GM18951 (cell line): ENCODE measurements around the gene CSNK1E.

Source experiments
- POLR2A ChIP-seq: IDR thresholded peaks from 4 replicates; pipeline ENCODE4 v1.6.1; 2011; ENCODE audit warnings: mild to moderate bottlenecking; ENCODE audit not compliant: insufficient read length, insufficient read depth; ENCODE audit errors: extremely low read depth
- in situ Hi-C: fragments of 300-500 bp; cut with MboI; formaldehyde crosslinking; loops from one replicate; pipeline ENCODE4 v1.12.0; 2022; ENCODE audit warnings: low sequenced_read_pairs, mixed read lengths, inconsistent platforms; ENCODE audit not compliant: unreplicated experiment

The CSNK1E gene

GRCh38 chr22:38318792-38319773, 1.9 kb upstream of the CSNK1E start:
- no peak for TF ChIP-seq POLR2A
- in situ Hi-C loops, result no loop called here

DNA sequence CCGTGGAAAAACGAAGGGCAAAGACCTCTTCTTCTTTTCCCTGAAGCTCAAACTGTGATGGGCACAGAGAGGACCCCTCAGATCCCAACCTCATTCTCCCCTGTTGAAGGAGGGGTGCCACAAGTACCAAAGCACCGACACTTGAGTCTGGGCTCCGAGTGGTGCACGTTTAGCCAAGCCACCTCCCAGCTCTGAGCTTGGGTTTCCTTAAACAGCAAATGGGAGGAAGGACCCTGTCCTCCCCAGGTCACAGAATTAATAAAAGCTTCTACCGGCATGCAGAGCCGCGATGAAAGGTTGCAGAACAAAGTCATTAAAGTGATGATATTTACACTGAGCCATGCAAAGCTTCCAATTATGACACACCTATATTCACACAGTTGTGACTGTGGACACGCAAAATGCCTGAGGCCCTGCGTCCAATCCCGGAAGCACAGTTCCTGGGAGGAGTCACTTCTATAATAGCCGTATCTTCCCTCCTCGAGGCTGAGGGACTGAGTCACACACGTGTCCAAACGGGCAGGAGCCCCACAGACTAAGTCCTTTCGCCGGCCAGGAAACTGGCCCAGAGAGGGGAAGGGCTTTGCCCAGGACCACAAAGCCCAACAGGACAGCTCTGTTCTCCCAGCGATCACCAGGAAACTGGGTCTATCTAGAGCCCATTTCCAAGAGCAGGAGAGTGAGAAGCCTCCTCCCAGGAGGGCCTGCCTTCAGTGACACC, 922 bp upstream of the CSNK1E start:
- in situ Hi-C loops, result no loop called here
- no peak for TF ChIP-seq POLR2A

- in situ Hi-C loops, result no loop called here
- TF ChIP-seq POLR2A, result no peak
Observed at GRCh38 chr22:38316364-38317121, 690 bp downstream of the CSNK1E start.

GRCh38 chr22:38315823-38316363, 1.3 kb downstream of the CSNK1E start:
- in situ Hi-C loops, result no loop called here
- TF ChIP-seq POLR2A, result no peak

GRCh38 chr22:38314933-38315822, 2.1 kb downstream of the CSNK1E start:
- TF ChIP-seq POLR2A, result no peak
- in situ Hi-C loops, result no loop called here

DNA sequence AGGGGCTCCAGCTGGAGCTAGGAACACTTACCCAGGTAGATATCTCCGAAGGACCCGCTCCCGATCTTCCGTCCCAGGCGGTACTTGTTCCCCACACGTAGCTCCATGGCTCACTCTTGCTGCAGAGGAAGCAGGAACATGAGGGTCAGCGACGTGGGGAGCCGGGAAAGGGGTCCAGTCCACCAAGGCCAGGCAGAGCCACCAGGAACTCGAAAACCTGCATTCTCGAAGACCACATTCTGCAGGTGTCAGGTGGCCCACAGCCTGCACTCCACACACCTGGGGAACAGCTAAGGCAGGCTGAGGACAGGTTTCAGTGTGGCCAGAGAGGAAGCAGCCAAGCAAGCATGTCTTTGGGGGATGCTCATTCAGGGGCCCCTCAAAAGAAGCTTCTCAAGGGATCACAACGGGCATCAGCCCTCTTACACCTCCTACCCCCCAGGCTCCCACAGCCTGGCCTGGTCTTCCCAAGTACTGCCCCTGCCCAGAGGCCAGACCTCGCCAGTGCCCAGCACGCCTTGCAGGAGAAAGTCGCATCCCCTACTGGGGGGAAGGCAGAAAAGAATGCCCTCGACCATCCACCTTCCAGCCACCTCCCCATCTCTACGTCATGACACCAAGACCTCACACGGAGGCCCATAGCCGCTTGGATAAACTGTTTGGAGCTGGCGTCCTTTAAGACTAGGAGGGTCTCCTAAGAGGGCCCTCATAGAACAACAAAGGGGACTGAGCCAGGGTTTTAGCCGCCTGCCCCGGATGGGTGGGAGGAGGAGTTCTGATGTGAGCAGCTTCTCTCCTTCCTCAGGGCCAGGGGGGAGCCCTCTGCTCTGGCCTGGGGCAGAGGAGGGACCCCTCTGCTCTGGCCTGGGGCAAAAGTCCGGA, 2.9 kb downstream of the CSNK1E start:
- in situ Hi-C loops, result no loop called here
- no peak for TF ChIP-seq POLR2A

DNA sequence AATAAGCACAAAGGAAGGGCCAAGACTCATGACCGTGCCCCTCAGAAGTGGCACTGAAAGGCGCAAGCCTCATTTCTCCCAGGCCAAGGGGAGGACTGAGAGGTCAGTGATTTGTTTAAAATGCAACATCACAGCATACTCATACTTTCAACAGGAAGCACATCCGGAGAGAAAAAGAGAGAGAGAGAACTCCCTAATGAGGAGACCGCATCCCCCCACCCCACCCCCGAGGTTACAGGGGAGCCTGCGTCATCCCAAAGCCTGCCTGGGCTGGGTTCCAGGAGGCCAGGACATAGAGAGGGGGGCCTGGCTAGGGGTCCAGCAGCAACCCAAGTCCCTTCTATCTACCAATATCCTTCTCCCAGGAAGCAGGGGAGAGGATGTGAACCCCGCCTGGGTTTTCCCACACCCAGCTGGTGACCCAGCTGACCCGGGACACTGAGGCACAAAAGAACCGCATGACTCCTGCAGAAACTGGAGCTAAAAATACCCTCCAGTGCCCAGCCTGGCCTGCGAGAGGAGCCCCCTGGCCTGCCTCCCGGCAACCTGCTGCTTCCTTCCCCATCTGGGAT, 3.8 kb downstream of the CSNK1E start:
- in situ Hi-C loops, result no loop called here
- TF ChIP-seq POLR2A, result no peak

GRCh38 chr22:38312261-38312800, 4.9 kb downstream of the CSNK1E start:
- TF ChIP-seq POLR2A, result no peak
- in situ Hi-C loops, result no loop called here

- in situ Hi-C loops, result no loop called here
- no peak for TF ChIP-seq POLR2A
Observed at GRCh38 chr22:38311323-38311620, 6.0 kb downstream of the CSNK1E start.

GRCh38 chr22:38310518-38311322, 6.5 kb downstream of the CSNK1E start:
- TF ChIP-seq POLR2A, result no peak
- in situ Hi-C loops, result no loop called here
